K562 (cell line): ENCODE measurements around the gene BLM. TPM values are rescaled to one million over a fixed set of nuclear protein-coding genes. Genes with fewer than 3 reads are reported as not detected.

ENCODE experiments used
- ARID1B ChIP-seq: fragments of 450-650 bp; IDR thresholded peaks from 2 replicates; pipeline ENCODE4 v1.6.1; 2016; ENCODE audit warnings: antibody characterized with exemption, mild to moderate bottlenecking, inconsistent platforms
- BCOR ChIP-seq: fragments of 450-650 bp; IDR thresholded peaks from 2 replicates; pipeline ENCODE4 v1.6.1; 2016
- BDP1 ChIP-seq: IDR thresholded peaks from 3 replicates; pipeline ENCODE4 v1.6.1; 2011; ENCODE audit not compliant: insufficient read length, insufficient read depth
- BRCA1 ChIP-seq, 2 experiments: fragments of 450-650 bp in 1 of 2; sonication (generic) in 1 of 2; formaldehyde crosslinking in 1 of 2; IDR thresholded peaks; 2 replicates each; pipeline versions ENCODE4 v1.5.0 to v1.6.1; 2017 to 2020; ENCODE audit warnings: mild to moderate bottlenecking in 1 of 2, missing genetic modification reagents in 1 of 2
- CBX2 ChIP-seq: fragments of 200-600 bp; sonication (generic); IDR thresholded peaks from one replicate; pipeline ENCODE4 v1.6.1; 2012; ENCODE audit warnings: mild to moderate bottlenecking, low read length, inconsistent platforms; ENCODE audit not compliant: insufficient read depth, poor library complexity, severe bottlenecking
- CBX3 ChIP-seq, 2 experiments: IDR thresholded peaks; 1 replicate in 1 of 2; 2 replicates in 1 of 2; pipeline ENCODE4 v1.6.1; 2012; ENCODE audit warnings: inconsistent platforms in 2 of 2, low read length in 2 of 2, borderline replicate concordance in 1 of 2, control low read depth in 1 of 2
- CBX8 ChIP-seq: fragments of 200-600 bp; sonication (generic); IDR thresholded peaks from 2 replicates; pipeline ENCODE4 v1.6.1; 2012; ENCODE audit warnings: borderline replicate concordance, mixed run types, low read depth, mild to moderate bottlenecking, moderate library complexity, mixed read lengths, low read length, control low read depth, inconsistent platforms; ENCODE audit not compliant: poor library complexity, severe bottlenecking; ENCODE audit errors: extremely low read depth
- CTBP1 ChIP-seq: fragments of 450-650 bp; IDR thresholded peaks from 2 replicates; pipeline ENCODE4 v1.6.1; 2016; ENCODE audit warnings: borderline replicate concordance
- ELF2 ChIP-seq: fragments of 250-450 bp; sonication (Bioruptor Pico); IDR thresholded peaks from 2 replicates; pipeline ENCODE4 v1.5.0; 2021; ENCODE audit warnings: mild to moderate bottlenecking
- ETS2 ChIP-seq: IDR thresholded peaks from 2 replicates; pipeline ENCODE4 v1.6.1; 2016; ENCODE audit warnings: borderline replicate concordance, missing genetic modification characterization, mild to moderate bottlenecking, moderate library complexity, missing compliant biosample characterization; ENCODE audit not compliant: poor library complexity, severe bottlenecking
- FOSL1 ChIP-seq: fragments of 200-800 bp; sonication (Bioruptor generic); conservative IDR thresholded peaks from 2 replicates; pipeline ENCODE4 v1.6.1; 2016; ENCODE audit warnings: missing genetic modification characterization, missing compliant biosample characterization
- FOXA3 ChIP-seq, 2 experiments: fragments of 450-650 bp in 1 of 2; sonication (generic) in 1 of 2; formaldehyde crosslinking; IDR thresholded peaks in 1 of 2; conservative IDR thresholded peaks in 1 of 2; 2 replicates each; pipeline versions ENCODE4 v1.4.0 to v1.8.0; 2020 to 2022; ENCODE audit warnings: mild to moderate bottlenecking in 2 of 2, missing genetic modification reagents in 1 of 2
- IRF2 ChIP-seq: sonication (generic); formaldehyde crosslinking; IDR thresholded peaks from 2 replicates; pipeline ENCODE4 v1.8.1; 2022; ENCODE audit warnings: mild to moderate bottlenecking, missing genetic modification reagents
- JUND ChIP-seq, 2 experiments: IDR thresholded peaks; 2 replicates in 1 of 2; 3 replicates in 1 of 2; pipeline ENCODE4 v1.6.1; 2011; ENCODE audit warnings: borderline replicate concordance in 2 of 2, low read depth in 2 of 2, low read length in 2 of 2, improper control_type of control experiment in 1 of 2, missing biosample characterization in 1 of 2, missing genetic modification characterization in 1 of 2, missing genetic modification reagents in 1 of 2
- MCM2 ChIP-seq: fragments of 450-650 bp; IDR thresholded peaks from 2 replicates; pipeline ENCODE4 v1.6.1; 2017; ENCODE audit warnings: low read depth, mild to moderate bottlenecking
- MEF2D ChIP-seq: conservative IDR thresholded peaks from 2 replicates; pipeline ENCODE4 v1.6.1; 2016; ENCODE audit warnings: low read depth, missing genetic modification characterization, missing compliant biosample characterization
- MIER1 ChIP-seq: fragments of 450-650 bp; IDR thresholded peaks from 2 replicates; pipeline ENCODE4 v1.6.1; 2016; ENCODE audit warnings: antibody characterized with exemption, mild to moderate bottlenecking, low read depth
- POLR2AphosphoS2 ChIP-seq: IDR thresholded peaks from 2 replicates; pipeline ENCODE4 v1.6.1; 2012; ENCODE audit warnings: low read length, improper control_type of control experiment
- ZKSCAN3 ChIP-seq: fragments of 250-450 bp; sonication (Bioruptor Pico); IDR thresholded peaks from 2 replicates; pipeline ENCODE4 v1.4.0; 2020
- polyA plus RNA-seq, 8 experiments: library from polyadenylated mRNA; depleted of rRNA in 4 of 8; stranded (reverse) in 5 of 8; unstranded in 3 of 8; fragments of >200 nt; fragmentation: Nextera tagmentation in 2 of 8; fragmentation: Illumina TruSeq in 1 of 8; extraction: Ambion mirVana in 2 of 8; extraction: Trizol in 1 of 8; gene quantifications; 2 replicates each; pipeline versions ENCODE4 v1.2.1 to v1.2.3, GENCODE V29; 2011 to 2014; ENCODE audit warnings: inconsistent platforms in 1 of 8, missing spikeins in 1 of 8
- total RNA-seq, 7 experiments: library from RNA; depleted of rRNA in 6 of 7; stranded (reverse); fragments of >200 nt in 6 of 7; fragmentation: Illumina TruSeq in 2 of 7; extraction: Trizol in 2 of 7; gene quantifications; 2 replicates each; pipeline versions ENCODE4 v1.2.1 to v1.2.3, GENCODE V29; 2011 to 2021; ENCODE audit warnings: low replicate concordance in 1 of 7
- TF ChIP-seq, protein P1 (sequence below): fragments of 250-450 bp; sonication (Bioruptor Pico); IDR thresholded peaks from 2 replicates; pipeline ENCODE4 v1.4.0; 2020; ENCODE audit warnings: mild to moderate bottlenecking, moderate library complexity, borderline replicate concordance
- TF ChIP-seq, protein P2 (sequence below): fragments of 250-450 bp; sonication (Bioruptor Pico); IDR thresholded peaks from 2 replicates; pipeline ENCODE4 v1.5.1; 2021; ENCODE audit warnings: mild to moderate bottlenecking
- TF ChIP-seq, protein P3 (sequence below): fragments of 450-650 bp; formaldehyde crosslinking; IDR thresholded peaks from 2 replicates; pipeline ENCODE4 v1.4.0; 2020; ENCODE audit warnings: mild to moderate bottlenecking, moderate library complexity
- TF ChIP-seq, protein P4 (sequence below): fragments of 250-450 bp; sonication (Bioruptor Pico); IDR thresholded peaks from 2 replicates; pipeline ENCODE4 v1.8.0; 2022; ENCODE audit warnings: moderate library complexity, mild to moderate bottlenecking, inconsistent platforms

BLM gene
- total and polyA plus RNA-seq, 9 of the 15 experiments (the other 6 are each of a cell fraction or from before 2014, with no cell fraction given), result 21.0 to 56.0 (median 43.9) TPM

DNA sequence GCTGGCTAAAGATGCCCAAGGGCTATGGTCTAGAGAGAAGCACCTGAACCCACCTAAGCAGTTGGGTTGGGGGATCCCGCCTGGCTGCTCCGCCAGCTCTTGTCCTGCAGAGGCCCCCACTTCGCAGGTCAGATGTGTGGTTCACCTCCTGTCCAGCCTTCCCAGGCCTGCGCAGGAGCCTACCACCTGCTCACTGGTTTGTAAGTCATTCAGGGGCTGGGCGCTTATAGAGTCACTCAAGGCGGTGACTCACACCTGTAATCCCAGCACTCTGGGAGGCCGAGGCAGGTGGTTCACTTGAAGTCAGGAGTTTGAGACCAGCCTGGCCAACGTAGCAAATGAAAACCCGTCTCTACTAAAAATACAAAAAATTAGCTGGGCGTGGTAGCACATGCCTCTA lies 147.4 kb downstream of the BLM start (continued):
- no peak for TF ChIP-seq CTBP1
- peak; percentile 63; the same call in 1 of the 2 replicates for TF ChIP-seq JUND (IDR thresholded peaks at IDR 0.05; ENCODE audit: borderline replicate concordance, low read depth, low read length)
- TF ChIP-seq JUND (tag; IDR thresholded peaks at IDR 0.05; ENCODE audit: borderline replicate concordance, low read depth, low read length), result no peak; the same call in 2 of the 3 replicates
- peak; percentile 61 for TF ChIP-seq FOSL1 (tag)
- no peak for TF ChIP-seq MCM2
- no peak for TF ChIP-seq MIER1
- no peak for TF ChIP-seq IRF2 (CRISPR knock-in tag)
- TF ChIP-seq, protein P1, sequence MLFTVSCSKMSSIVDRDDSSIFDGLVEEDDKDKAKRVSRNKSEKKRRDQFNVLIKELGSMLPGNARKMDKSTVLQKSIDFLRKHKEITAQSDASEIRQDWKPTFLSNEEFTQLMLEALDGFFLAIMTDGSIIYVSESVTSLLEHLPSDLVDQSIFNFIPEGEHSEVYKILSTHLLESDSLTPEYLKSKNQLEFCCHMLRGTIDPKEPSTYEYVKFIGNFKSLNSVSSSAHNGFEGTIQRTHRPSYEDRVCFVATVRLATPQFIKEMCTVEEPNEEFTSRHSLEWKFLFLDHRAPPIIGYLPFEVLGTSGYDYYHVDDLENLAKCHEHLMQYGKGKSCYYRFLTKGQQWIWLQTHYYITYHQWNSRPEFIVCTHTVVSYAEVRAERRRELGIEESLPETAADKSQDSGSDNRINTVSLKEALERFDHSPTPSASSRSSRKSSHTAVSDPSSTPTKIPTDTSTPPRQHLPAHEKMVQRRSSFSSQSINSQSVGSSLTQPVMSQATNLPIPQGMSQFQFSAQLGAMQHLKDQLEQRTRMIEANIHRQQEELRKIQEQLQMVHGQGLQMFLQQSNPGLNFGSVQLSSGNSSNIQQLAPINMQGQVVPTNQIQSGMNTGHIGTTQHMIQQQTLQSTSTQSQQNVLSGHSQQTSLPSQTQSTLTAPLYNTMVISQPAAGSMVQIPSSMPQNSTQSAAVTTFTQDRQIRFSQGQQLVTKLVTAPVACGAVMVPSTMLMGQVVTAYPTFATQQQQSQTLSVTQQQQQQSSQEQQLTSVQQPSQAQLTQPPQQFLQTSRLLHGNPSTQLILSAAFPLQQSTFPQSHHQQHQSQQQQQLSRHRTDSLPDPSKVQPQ (CRISPR knock-in tag), result no peak
- no peak for TF ChIP-seq BDP1
- no peak for TF ChIP-seq ZKSCAN3 (CRISPR knock-in tag)
- TF ChIP-seq ARID1B, result no peak
- TF ChIP-seq CBX2, result no peak
- no peak for TF ChIP-seq ETS2 (tag)
- no peak for TF ChIP-seq BCOR
- no peak for TF ChIP-seq ELF2
- no peak for TF ChIP-seq CBX8
- TF ChIP-seq, protein P2, sequence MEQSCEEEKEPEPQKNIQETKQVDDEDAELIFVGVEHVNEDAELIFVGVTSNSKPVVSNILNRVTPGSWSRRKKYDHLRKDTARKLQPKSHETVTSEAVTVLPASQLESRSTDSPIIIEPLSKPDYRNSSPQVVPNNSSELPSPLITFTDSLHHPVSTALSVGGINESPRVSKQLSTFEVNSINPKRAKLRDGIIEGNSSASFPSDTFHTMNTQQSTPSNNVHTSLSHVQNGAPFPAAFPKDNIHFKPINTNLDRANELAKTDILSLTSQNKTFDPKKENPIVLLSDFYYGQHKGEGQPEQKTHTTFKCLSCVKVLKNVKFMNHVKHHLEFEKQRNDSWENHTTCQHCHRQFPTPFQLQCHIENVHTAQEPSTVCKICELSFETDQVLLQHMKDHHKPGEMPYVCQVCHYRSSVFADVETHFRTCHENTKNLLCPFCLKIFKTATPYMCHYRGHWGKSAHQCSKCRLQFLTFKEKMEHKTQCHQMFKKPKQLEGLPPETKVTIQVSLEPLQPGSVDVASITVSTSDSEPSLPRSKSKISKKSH (CRISPR knock-in tag), result no peak
- TF ChIP-seq BRCA1 (IDR thresholded peaks at IDR 0.05), result no peak
- TF ChIP-seq BRCA1 (CRISPR knock-in tag; IDR thresholded peaks at IDR 0.05), result no peak
- TF ChIP-seq, protein P3, sequence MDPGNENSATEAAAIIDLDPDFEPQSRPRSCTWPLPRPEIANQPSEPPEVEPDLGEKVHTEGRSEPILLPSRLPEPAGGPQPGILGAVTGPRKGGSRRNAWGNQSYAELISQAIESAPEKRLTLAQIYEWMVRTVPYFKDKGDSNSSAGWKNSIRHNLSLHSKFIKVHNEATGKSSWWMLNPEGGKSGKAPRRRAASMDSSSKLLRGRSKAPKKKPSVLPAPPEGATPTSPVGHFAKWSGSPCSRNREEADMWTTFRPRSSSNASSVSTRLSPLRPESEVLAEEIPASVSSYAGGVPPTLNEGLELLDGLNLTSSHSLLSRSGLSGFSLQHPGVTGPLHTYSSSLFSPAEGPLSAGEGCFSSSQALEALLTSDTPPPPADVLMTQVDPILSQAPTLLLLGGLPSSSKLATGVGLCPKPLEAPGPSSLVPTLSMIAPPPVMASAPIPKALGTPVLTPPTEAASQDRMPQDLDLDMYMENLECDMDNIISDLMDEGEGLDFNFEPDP (CRISPR knock-in tag), result no peak
- no peak for TF ChIP-seq POLR2AphosphoS2
- no peak for TF ChIP-seq CBX3 (IDR thresholded peaks at IDR 0.05; ENCODE audit: borderline replicate concordance in 1 of 2, low read length in 2 of 2)
- TF ChIP-seq MEF2D (tag), result no peak
- no peak for TF ChIP-seq FOXA3 (CRISPR knock-in tag; conservative IDR thresholded peaks at IDR 0.05 in 1 of 2, IDR thresholded peaks at IDR 0.05 in 1 of 2)
- TF ChIP-seq, protein P4, sequence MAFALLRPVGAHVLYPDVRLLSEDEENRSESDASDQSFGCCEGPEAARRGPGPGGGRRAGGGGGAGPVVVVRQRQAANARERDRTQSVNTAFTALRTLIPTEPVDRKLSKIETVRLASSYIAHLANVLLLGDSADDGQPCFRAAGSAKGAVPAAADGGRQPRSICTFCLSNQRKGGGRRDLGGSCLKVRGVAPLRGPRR (CRISPR knock-in tag), result no peak
